Loucy (cell line): ENCODE measurements around the gene SMAP1.

Source experiments
- H2AFZ ChIP-seq: fragments of 200-600 bp; sonication (generic); 2 replicates; pipeline ENCODE4 v1.6.0; 2016; ENCODE audit warnings: antibody characterized with exemption, mild to moderate bottlenecking, low read length, moderate library complexity
- H3F3A ChIP-seq: fragments of 200-600 bp; 2 replicates; pipeline ENCODE4 v1.6.0; 2016; ENCODE audit warnings: antibody characterized with exemption, low read depth, mild to moderate bottlenecking
- H3K27me3 ChIP-seq: fragments of 200-600 bp; sonication (generic); 2 replicates; pipeline ENCODE4 v1.6.1; 2014; ENCODE audit warnings: low read length, mild to moderate bottlenecking; ENCODE audit not compliant: insufficient read depth, poor library complexity, severe bottlenecking
- H3K36me3 ChIP-seq: fragments of 200-600 bp; sonication (generic); 2 replicates; pipeline ENCODE4 v1.6.1; 2016; ENCODE audit warnings: low read length; ENCODE audit not compliant: insufficient read depth
- H3K4me1 ChIP-seq: fragments of 200-600 bp; sonication (generic); 2 replicates; pipeline ENCODE4 v1.5.1; 2014; ENCODE audit warnings: low read length, mild to moderate bottlenecking; ENCODE audit not compliant: insufficient read depth, poor library complexity, severe bottlenecking
- H3K4me2 ChIP-seq: fragments of 200-600 bp; sonication (generic); 2 replicates; pipeline ENCODE4 v1.6.0; 2014; ENCODE audit warnings: antibody characterized with exemption, low read length, low read depth, mild to moderate bottlenecking; ENCODE audit not compliant: poor library complexity, severe bottlenecking
- H3K4me3 ChIP-seq: fragments of 200-600 bp; sonication (generic); 2 replicates; pipeline ENCODE4 v1.5.1; 2014; ENCODE audit warnings: low read length, mild to moderate bottlenecking, mixed read lengths; ENCODE audit not compliant: poor library complexity, severe bottlenecking
- H3K79me2 ChIP-seq: fragments of 200-600 bp; sonication (generic); 2 replicates; pipeline ENCODE4 v1.6.1; 2014; ENCODE audit warnings: low read length; ENCODE audit not compliant: insufficient read depth
- H3K9ac ChIP-seq: fragments of 200-600 bp; sonication (generic); 2 replicates; pipeline ENCODE4 v1.6.0; 2014; ENCODE audit warnings: mild to moderate bottlenecking, low read depth, low read length, moderate library complexity; ENCODE audit not compliant: poor library complexity, severe bottlenecking
- H3K9me2 ChIP-seq: fragments of 200-600 bp; sonication (generic); replicated peaks from 2 replicates; pipeline ENCODE4 v1.6.1; 2016; ENCODE audit warnings: low read depth, low read length, mixed read lengths
- H3K9me3 ChIP-seq: fragments of 200-600 bp; sonication (generic); 2 replicates; pipeline ENCODE4 v1.6.1; 2014; ENCODE audit warnings: mild to moderate bottlenecking, antibody characterized with exemption, low read length, low read depth; ENCODE audit not compliant: insufficient read depth
- H4K20me1 ChIP-seq: fragments of 200-600 bp; sonication (generic); 2 replicates; pipeline ENCODE4 v1.6.0; 2014; ENCODE audit warnings: antibody characterized with exemption, low read length, mild to moderate bottlenecking; ENCODE audit not compliant: insufficient read depth, poor library complexity, severe bottlenecking
- EZH2phosphoT487 ChIP-seq: fragments of 200-600 bp; IDR thresholded peaks from 2 replicates; pipeline ENCODE4 v1.6.1; 2018; ENCODE audit warnings: antibody characterized with exemption, mild to moderate bottlenecking, moderate library complexity, borderline replicate concordance
- TF ChIP-seq, protein P1 (sequence below): fragments of 200-600 bp; sonication (generic); conservative IDR thresholded peaks from 2 replicates; pipeline ENCODE4 v1.5.1; 2014; ENCODE audit warnings: mild to moderate bottlenecking, antibody characterized with exemption, low read length

Gene SMAP1

DNA sequence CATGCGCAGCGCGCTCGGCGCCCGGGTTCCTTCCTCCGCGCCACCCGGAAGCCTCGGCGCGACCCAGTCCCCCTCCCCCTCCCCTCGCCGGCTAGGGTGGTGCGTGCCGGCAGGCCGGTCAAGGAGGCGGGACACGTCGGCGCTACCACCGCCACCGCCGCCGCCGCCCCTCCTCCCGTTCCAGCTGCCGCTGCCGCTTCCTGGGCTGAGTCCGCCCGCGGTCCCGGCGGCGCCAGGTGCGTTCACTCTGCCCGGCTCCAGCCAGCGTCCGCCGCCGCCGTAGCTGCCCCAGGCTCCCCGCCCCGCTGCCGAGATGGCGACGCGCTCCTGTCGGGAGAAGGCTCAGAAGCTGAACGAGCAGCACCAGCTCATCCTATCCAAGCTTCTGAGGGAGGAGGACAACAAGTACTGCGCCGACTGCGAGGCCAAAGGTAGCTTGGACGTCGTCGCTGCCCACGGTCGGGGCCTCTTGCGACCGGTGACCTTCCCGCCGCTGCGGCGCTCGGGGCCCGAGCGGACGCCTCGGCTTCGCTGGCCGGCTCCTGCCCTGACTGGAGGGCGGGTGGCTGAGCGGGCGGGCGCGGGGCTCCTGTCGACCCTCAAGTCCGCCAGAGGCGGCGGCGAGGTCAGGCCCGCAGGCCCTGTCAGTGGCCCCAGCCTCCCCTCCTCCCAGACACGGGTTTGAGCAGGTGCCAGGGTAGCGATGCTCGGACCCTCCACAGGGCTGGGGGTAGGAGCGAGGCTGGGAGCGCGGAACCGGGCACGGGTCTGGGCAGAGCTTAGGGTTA is at the start of gene SMAP1:
TSS of gene SMAP1 (plus strand) at position 173 of the 788 bp plus-strand sequence. CDS start at position 314, 141 bp downstream.
- Histone ChIP-seq H2AFZ (peak within 1 kb of the TSS; percentile 96), H3K4me2 (peak within 1 kb of the TSS; percentile 99), H3K36me3 (no peaks in the 10 kb centered on the region), H3F3A (no peaks in the 10 kb centered on the region), H3K9ac (peak within 1 kb of the TSS; percentile 71), H4K20me1 (peaks cover 35% of the 10 kb centered on the region), H3K4me3 (peak within 1 kb of the TSS; percentile 76), H3K9me3 (no peaks in the 10 kb centered on the region), H3K4me1 (peaks cover 46% of the 10 kb centered on the region), H3K9me2 (no peaks in the 10 kb centered on the region; the same call in 1 of the 2 replicates), H3K27me3 (peaks cover 32% of the 10 kb centered on the region), H3K79me2 (peaks cover 46% of the 10 kb centered on the region)
- TF ChIP-seq, protein P1, sequence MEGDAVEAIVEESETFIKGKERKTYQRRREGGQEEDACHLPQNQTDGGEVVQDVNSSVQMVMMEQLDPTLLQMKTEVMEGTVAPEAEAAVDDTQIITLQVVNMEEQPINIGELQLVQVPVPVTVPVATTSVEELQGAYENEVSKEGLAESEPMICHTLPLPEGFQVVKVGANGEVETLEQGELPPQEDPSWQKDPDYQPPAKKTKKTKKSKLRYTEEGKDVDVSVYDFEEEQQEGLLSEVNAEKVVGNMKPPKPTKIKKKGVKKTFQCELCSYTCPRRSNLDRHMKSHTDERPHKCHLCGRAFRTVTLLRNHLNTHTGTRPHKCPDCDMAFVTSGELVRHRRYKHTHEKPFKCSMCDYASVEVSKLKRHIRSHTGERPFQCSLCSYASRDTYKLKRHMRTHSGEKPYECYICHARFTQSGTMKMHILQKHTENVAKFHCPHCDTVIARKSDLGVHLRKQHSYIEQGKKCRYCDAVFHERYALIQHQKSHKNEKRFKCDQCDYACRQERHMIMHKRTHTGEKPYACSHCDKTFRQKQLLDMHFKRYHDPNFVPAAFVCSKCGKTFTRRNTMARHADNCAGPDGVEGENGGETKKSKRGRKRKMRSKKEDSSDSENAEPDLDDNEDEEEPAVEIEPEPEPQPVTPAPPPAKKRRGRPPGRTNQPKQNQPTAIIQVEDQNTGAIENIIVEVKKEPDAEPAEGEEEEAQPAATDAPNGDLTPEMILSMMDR = no peak
- TF ChIP-seq EZH2phosphoT487 = no peak

DNA sequence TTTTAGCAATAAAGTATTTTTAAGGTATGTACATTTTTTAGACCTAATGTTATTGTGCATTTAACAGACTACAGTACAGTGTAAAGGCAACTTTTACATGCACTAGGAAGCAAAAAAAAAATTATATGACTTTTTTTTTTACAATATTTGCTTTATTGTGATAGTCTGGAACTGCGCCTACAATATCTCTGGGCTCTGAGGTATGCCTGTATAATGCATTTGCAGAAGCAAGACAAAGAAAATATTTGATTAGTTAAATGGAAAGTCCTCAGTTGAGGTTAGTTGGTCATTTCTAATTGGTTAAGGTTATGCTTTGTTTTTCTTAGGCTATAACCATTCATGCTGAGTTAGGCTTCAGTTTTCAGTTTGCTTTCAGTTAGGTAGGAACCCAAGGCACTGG is 46.9 kb upstream of the SMAP1 start:
- H3F3A ChIP-seq = no peaks in the 10 kb centered on the region
- H3K36me3 ChIP-seq = no peaks in the 10 kb centered on the region
- no peaks in the 10 kb centered on the region for H4K20me1 ChIP-seq
- no peaks in the 10 kb centered on the region for H3K27me3 ChIP-seq
- no peaks in the 10 kb centered on the region for H3K9me3 ChIP-seq
- no peaks in the 10 kb centered on the region for H3K9me2 ChIP-seq
- H3K9ac ChIP-seq = no peak overlapping the region
- TF ChIP-seq EZH2phosphoT487 = no peak
- TF ChIP-seq, protein P1 = no peak
- no peak overlapping the region for H3K4me3 ChIP-seq
- H3K79me2 ChIP-seq = no peaks in the 10 kb centered on the region
- no peak overlapping the region for H3K4me2 ChIP-seq
- H2AFZ ChIP-seq = no peak overlapping the region
- no peaks in the 10 kb centered on the region for H3K4me1 ChIP-seq

DNA sequence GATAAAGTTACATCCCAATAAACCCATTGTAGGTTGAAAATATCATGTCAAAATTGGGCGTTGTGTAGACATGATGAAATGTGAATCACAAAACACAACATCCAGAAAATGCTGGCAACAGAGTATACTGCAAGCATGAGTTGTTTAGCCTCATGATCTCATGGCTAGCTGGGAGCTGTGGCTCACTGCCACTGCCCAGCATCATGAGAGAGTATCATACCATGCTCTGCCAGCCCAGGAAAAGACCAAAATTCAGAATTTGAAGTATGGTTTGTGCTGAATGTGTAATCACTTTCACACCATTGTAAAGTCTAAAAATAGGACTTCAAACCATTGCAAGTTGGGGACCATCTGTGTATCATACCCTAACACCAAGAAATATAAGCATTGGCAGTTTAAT is 45.2 kb upstream of the SMAP1 start:
- Histone ChIP-seq H3K4me2 (no peak overlapping the region), H4K20me1 (no peaks in the 10 kb centered on the region), H3K27me3 (no peaks in the 10 kb centered on the region), H3F3A (no peaks in the 10 kb centered on the region), H3K36me3 (no peaks in the 10 kb centered on the region), H3K79me2 (no peaks in the 10 kb centered on the region), H3K9me2 (no peaks in the 10 kb centered on the region), H3K9me3 (no peaks in the 10 kb centered on the region), H3K9ac (no peak overlapping the region), H3K4me1 (no peaks in the 10 kb centered on the region), H2AFZ (no peak overlapping the region), H3K4me3 (no peak overlapping the region)
- TF ChIP-seq, protein P1 = no peak
- no peak for TF ChIP-seq EZH2phosphoT487
